ENCODE data around the gene GALNT10.
"Not testable (repeated sequence)": the region's sequence is repeated elsewhere in the genome, so short reads cannot be mapped to it uniquely, and the experiment has no call there.

GALNT10 gene

DNA sequence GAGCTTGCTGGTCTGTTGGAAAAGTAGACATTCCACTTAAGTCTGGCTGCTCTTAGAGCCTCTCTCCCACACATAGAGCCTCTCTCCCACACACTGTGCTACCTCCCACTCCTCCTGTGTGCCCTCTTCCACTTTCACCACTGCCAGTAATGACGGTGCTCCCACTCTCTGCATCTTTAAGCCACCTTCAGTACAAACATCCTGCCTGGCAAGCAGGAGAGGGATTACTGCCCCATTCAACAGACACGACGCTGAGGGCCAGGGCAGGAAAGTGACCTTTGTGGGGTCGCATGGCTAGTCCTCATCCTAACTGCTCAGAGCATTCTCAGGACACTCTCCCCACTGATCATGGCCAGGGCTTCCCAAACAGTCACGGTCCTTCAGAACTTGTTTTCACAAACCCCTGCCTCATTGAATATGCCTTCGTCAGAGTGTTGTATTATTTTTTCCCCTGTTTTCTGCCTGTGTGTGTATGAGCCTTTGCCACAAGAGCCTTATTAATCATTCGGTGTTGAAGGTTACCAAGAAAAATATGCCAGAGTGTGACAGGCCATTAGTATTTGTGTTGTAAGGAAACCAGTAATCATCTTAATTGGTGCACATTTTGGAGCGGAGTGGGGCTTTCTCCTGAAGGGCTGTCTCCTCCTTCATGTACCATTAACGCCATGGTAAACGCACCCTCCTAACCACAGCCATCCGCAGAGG lies 168.1 kb downstream of the GALNT10 start:
- DNase-seq = no peak

DNA sequence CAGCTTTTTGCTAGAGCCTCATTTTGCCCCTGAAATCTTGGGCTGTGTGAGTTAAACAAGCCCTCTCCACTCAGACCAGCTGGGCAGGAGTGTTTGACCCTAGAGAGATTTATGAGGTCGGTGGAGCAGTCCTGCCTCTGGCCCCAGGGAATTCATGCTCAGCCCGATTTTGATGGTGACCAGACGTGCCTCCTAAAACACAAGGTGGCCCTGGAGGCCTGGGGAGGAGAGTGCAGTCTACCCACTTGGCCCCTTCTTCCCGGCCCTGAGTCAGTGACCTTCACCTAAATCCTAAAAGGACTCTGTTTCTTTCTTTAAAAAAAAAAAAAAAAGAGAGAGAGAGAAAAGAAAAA lies 168.7 kb downstream of the GALNT10 start:
- no peak for DNase-seq

DNA sequence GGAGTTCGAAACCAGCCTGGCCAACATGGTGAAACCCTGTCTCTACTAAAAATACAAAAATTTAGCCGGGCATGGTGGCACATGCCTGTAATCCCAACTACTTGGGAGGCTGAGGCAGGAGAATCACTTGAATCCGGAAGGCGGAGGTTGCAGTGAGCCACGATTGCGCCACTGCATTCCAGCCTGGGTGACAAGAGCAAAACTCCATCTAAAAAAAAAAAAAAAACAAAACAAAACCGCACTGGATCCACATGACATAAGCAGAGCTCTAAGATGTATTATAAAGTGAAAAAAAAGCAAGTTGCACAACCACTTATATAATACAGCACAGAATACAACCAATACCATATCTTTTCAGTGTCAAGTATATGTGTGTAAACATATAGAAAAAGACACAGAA lies 169.7 kb downstream of the GALNT10 start:
- not testable (repeated sequence) for DNase-seq

DNA sequence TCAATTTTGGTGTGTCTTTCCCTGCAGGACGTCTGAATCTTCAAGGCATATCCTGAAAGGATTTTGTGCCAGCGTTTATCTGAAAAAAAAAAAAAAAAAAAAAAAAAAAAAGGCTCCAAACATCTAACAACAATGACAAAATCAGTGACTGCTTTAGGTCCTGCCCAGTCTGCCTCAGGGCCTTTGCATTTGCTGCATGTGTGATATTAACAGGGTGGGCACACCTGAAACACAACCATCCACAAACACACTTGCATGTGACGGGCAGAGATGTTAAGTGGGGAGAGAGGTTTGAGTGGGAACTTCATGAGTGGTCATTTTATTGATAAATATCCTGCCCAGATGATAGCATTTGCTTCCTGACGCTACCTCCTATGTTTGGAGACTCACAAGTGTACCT lies 172.9 kb downstream of the GALNT10 start:
- no peak for DNase-seq

DNA sequence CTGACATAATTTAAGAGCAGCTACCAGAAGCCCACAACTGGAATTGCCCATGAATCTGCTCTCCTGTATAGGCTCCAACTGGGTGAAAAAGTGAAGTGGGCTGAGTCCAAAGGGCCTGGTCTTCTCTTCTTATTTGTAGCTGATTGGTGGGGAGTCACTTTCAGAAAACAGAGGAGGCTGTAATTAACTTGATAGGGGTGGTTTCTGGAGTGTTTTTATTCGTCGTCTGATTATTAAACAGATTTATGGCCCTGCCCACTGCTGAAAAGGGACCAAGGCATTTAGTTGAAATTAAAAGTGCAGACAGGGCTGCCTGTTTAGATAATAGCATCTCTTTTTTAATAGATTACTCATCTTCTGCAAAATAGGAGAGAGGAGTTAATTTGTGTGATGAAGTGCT lies 174.2 kb downstream of the GALNT10 start:
- DNase-seq = no peak

DNA sequence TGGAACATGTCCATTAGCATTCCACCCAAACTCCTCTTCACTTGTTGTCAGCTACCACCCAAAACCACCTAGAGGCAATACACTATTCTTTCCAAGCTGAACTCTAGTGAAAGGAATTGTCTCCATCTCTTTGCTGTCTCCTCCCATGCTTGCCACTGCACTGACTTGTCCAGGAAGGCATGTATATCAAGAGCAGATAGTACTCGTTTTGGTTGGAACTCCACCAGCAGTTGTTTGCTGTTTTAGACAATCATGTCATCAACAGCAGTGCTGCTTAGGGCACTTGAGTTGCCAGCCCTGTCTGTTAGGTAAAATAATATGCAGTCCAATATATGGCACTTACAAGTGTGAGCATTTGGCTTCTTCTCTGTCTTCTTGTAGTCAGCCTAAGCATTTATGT lies 175.3 kb downstream of the GALNT10 start:
- no peak for DNase-seq

DNA sequence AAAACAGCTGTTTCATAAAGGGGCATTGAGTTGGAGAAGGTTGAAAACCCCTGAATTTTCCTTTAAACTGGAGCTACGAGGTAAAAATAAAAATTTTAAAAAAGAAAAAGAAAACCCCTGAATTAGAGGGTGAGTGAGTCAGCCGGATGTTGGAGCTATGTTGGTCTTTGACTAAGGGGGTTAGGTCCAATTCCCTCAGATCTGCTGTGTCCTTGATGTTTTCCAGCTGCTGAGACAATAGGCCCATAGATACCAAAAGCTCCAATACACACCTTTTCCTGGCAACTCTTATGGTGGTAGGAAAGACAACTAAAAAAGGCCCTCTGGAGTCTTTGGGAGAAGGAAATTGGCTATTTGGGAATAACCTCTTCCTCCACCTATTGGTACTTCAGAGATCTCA lies 175.8 kb downstream of the GALNT10 start:
- no peak for DNase-seq

DNA sequence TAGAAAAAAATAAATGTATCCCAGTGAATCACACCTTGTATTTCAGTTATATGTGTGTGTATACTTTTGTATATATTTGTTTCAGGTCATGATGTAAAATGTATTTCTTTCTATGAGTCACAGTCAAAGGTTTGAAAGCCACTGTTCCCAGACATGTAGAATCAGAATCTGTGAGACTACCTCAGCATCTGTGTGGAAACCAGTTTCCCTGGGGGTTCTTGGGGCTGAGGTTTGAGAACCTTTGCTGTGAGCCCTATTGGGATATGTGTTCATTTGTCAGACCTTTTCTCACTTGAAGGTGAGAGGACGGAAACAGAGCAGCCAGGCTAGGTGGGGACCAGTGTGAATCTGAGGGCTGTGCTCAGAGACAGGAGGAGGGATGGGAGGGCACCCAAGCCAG lies 176.6 kb downstream of the GALNT10 start:
- no peak for DNase-seq

DNA sequence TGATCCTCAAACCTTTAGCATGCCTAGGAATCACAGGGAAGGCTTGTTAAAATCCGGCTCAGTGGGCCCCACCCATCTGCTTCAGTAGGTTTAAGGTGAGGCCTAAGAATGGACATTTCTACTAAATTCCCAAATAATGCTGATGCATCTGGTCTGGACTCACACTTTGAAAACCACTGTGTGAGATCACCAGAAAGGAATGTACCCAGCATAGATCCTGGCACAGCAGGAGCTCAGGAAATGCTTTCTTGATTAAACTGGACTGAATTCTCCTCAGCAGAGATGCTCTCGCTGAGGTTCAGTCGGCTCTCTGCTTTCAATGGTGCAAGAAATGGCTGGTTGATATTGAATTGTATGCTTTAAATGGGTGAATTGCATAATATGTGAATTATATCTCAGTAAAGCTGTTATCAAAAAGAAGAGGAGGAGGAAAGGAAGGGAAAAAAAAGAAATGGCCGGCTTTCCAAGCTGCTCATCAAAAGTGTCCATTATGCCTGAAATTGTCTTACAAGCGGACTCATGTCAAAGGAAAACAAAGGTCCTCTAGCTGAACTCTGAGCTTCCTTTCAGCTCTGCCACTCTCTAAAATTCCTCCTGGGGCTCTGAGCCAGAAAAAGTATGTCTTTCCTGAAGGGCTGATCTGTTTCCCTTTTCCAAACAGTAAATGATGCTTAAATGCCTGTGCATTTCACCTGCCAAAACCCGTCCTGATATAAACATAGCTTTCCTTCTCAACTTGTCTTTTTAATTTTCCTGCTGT lies 177.7 kb downstream of the GALNT10 start:
- DNase-seq = no peak

DNA sequence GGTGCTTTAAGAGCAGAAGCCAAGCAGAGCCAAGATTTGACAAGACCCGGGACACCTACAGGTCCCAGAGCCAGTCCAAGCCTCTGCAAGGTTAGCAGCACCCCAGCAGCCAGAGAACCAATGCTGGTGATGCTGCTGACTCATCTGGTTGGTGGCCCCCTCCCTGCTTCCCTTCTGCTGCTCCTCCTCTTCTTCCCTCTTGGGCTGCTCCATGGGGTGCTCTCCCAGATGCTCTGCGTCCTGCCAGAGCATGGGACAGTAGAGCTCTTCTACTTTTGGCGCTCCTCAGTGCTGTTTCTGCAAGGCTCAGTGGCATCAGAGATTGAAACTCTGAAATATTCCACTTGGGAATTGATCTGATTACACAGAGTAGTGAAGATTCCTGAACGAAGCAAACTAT lies 179.1 kb downstream of the GALNT10 start:
- no peak for DNase-seq

DNA sequence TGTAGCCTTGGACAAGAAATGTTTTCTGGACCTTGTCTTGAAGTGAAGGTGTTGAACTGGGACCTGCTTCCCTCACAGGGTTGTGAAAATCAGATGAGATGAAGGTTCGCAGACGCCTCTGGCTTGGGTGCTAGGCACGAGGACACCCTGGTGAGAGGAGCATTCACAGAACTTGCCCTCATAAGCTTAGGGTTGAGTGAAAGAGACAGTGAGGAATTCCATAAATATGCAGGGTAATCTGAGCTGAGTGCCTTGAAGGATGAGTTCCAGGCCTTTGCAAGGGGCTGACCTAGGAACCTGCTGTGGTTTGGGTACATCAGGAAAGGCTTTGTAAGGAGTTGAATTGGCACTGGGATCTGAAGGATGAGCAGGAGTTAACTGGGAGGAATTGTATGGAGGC lies 179.6 kb downstream of the GALNT10 start:
- DNase-seq = no peak

DNA sequence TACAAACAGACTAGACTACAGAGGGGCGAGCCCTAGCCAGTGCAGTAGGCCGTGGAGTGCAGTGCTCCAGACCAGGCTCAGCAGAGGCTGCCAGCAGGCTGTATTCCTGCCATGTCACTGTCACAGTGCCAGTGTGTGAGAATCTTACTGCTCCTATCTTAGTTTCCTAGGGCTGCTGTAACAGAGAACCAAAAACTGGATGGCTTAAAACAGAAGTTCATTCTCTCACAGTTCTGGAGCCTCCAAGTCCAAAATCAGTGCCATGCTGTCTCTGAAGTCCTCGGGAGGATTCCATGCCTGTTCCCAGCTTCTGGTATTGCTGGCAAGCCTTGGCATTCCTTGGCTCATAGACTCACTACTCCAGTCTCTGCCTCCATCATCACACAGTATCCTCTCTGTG lies 180.3 kb downstream of the GALNT10 start:
- DNase-seq = no peak

DNA sequence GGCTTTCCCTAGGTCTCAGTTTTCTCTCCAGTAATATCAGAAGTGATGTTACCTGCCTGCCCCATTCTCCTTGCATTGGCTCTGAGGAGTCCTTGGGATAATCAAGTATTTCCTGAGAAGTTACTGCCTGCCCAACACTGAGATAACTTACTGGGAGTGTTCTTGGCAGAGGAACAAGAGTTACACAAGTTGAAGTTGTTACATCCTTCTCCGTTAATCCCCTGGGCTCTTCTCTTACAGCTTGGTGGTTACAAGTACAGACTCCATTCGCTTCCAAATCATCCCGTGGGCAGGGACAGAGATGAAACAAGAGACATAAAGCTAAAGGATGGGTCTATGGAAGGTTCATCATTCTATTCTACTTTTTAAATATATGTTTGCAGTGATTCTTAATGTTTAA lies 181.2 kb downstream of the GALNT10 start:
- no peak for DNase-seq

DNA sequence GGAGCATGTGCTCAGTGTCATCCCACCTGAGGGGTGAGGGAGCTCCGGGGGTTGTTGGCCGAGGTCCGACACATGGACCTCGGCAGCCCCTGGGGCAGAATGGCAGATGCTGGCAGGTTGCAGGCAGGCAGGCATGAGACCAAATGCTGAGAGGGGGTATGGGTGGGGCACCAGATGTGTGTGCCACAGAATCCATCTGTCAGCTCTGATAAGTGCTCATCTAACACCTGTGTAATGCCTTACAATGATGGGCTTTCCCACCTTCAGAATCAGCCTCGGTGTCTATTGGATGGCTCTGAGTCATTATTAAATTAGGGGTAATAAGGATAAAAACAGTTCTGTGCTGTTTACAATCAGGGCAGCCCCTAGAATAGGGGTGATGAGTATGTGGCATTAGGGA lies 182.1 kb downstream of the GALNT10 start:
- DNase-seq = no peak

DNA sequence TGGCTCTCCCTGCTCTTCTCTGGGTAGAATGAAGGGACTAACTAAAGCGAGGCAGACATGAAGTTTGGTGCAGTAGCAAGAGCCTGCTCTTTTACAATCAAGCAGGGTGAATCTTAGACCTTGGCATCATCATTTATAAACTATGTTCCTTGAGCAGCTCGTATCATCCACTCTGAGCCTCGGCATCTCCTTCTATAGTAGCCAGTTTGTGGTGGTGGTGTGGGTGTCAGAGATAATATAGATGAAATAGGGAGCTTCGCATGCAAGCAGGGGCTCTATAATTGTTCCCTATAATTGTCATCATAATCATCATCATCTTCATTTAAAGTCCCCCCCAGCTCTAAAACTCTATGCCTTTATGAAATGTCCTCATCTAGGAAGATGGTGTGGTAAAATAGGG lies 182.8 kb downstream of the GALNT10 start:
- no peak for DNase-seq

DNA sequence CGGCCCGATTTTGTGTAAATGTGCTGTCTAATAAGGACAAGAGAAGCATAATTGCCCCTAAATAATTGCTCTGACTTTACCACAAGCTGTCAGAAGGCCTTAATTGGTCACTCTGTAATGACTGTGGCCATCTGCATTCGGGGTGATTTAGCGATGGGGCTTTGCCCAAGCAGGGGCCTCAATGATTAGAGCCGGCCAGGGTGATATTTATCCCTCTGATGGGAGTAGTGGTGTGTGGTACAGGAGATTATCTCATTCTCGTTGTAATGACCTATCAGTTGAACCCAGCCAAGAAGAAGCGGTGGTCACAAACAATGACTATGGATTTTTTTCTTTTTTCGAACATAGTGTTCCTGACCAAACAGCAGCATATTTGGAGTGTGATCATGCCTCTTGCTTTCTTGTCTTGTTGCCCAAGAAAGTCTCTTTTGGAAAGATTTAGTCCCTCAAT lies 183.2 kb downstream of the GALNT10 start:
- no peak for DNase-seq

DNA sequence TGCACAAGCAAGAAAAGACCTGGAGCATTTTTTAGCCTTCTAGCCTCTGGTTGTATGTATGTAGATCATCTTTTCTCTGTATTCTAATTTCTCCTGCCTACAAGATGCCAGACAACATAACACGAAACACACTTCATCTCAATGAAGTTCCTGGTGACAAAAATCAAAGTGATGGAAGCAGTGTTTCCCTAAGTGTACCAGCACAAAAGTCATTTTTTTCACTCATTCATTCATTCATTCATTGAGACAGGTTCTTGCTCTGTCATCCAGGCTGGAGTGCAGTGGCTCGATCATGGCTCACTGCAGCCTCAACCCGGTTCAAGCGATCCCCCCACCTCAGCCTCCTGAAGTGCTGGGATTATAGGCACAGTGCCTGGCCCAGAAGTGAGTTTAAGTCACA lies 183.7 kb downstream of the GALNT10 start:
- DNase-seq = no peak

DNA sequence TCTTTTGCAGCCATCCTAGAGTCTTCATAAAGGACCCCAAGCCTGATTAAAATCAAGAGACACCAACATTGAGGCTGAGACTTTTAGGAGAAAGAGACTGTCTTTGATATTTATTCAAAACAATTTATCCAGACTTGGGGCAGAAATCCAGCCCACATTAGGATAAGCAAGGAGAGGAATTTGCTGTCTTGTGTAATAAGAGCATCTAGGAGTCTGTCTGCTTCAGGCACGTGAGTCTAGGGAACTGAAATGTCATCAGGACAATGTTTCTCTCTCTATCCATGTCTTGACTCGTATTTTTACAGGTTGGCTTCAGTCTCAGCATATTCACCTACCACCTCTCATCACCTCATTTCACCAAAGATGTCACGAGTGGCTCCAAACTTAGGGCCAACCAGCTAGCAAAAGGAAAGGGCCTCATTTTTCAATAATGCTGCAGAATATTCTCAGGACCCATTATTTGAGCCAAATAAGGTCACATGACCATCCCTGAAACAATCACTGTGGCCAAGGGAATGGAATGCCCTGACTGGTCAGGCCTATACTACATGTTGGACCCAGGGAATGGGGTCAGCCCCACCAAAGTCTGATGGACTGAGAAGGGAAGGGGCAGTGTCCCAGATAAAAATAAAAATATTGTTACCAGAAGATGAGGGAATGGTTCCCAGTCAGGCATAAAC lies 184.9 kb downstream of the GALNT10 start:
- no peak for DNase-seq

DNA sequence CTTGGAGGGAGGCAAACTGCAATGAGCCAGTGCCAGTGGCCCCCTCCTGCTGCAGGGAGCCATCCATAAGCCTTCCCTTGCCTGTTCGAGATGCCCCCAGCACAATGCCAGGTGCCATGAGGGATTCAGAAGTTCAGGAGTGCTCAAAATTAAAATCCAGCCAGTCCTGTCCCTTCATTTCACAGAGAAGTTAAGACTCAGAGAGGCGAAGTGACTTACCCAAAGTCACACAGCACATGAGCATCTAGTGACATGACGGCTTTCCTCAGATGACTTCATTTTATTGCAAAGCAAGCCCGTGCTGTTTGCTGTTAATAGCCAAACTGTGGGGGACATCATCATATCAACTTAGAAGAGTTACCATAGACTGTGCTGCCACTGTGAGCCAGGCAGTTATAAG lies 185.9 kb downstream of the GALNT10 start:
- no peak for DNase-seq

DNA sequence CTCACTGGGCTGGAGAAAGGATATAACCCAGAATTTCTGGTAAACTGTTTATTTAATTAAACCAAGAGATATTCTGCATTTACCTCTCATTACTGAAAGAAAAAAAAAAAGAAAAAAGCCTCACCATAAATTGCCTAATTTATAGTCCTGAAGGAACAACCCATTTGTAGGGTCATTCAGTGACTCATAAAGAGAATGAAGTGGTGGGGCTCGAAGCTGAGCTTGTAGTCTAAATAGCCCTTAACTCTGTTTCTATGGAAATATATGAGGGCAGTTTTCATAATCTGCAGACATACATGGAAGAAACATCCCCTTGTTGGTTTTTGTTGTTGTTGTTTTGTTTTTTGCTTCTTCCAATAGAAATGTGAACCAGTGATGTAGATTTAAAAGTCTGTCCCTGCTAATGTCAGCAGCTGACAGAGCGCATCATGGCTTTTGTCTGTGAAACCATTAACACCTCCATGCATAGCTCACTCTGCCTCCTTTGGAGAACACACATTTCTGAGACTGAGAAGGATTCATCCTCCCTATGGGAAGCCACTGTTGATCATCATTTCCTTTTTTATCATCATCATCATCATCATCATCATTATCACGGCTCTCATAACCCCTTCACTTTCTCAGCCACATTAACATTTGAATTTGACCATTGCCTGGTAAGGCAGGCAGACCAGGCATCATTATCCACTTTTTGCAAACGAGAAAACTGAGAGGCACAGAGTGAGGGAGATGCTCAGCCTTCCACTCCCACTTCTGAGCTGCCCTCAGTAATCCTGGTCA lies 187.4 kb downstream of the GALNT10 start:
- no peak for DNase-seq

DNA sequence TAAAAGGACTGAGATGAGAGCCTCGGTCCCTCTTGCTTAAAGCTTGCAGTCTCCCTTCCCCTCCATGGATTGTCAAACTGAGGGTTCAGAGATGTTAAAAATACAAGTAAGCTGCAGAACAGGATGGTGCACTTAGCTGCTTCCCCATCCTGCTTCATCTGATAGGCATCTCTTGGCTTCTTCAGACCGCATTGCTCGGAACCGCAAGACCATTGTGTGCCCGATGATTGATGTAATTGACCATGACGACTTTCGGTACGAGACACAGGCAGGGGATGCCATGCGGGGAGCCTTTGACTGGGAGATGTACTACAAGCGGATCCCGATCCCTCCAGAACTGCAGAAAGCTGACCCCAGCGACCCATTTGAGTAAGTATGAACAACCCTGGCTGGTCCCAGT lies 189.7 kb downstream of the GALNT10 start:
- no peak for DNase-seq

DNA sequence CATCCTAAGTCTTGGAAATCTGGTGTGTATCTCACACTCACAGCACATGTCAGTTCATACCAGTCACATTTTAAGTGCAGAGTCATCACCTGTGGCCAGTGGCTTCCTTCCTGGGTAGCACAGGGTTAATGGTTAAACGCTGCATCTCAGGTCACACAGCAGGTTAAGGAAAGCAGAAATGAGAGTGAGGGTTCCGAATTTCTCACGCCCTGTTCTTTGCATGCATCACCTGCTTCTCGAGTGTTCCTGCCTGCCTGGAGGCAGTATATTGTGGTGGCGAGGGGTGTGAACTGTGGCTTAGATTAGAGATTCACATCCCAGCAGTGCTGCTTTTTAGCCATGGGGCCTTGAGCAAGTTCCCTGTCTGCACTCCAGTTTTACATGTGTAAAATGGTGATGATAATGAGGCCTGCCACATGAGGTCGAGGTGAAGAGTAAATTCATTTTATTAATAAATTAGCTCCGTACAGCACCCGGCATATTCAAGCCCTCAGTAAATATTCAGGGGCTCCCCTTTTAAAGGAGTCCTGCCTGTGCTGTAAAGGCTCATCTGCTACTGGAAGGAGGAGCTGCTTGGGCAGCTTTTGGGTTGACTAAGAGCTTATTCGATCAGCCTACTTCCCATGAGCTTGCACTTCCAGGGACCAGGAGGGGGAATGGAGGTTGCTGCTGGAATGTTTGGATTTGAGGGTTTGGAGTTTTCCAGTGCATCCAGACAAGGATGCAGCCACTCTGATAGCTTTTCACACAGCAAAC lies 194.1 kb downstream of the GALNT10 start:
- DNase-seq = no peak

DNA sequence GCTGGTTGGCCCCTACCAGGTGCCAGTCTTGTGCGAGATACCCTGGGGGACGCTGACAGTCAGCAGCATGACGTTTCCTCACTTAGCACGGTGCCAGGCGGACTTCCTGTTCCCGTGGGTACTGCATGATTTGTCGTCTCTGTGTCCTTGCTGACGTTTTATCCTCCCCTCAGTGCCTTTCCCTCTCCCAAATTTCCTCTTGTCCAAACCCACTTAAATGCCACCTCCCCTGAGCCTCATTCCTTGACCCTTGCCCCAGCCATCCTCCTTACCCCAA lies 194.6 kb downstream of the GALNT10 start:
- DNase-seq = no peak

All from stimulated activated CD4-positive, alpha-beta T cell treated with anti-CD3 and anti-CD28 coated beads, Interleukin-4, amount 100 ng/mL, for 4 hours (primary cell).